Spleen (tissue), 11 donors: ENCODE data around the gene CRACR2A. TPM values are rescaled to one million over a fixed set of nuclear protein-coding genes. Genes with fewer than 3 reads are reported as not detected.

ENCODE experiments used
- DNase-seq: peaks from one replicate; pipeline ENCODE4 v3.0.0-alpha.2; 2020
- H3K27ac ChIP-seq, 8 donors: fragments of 200-600 bp; sonication (generic) in 7 of 8; 1 replicate in 4 of 8; 2 replicates in 4 of 8; pipeline versions ENCODE4 v1.5.0 to v1.8.0; 2016 to 2021; ENCODE audit warnings: inconsistent platforms in 4 of 8, mild to moderate bottlenecking in 4 of 8, moderate library complexity in 1 of 8
- H3K27me3 ChIP-seq, 7 donors: fragments of 200-600 bp; sonication (generic) in 6 of 7; replicated peaks in 1 of 7; 1 replicate in 4 of 7; 2 replicates in 3 of 7; pipeline versions ENCODE4 v1.5.0 to v1.8.0; 2016 to 2021; ENCODE audit warnings: inconsistent platforms in 3 of 7, mild to moderate bottlenecking in 1 of 7
- H3K36me3 ChIP-seq, 6 donors: fragments of 200-600 bp; sonication (generic) in 5 of 6; 1 replicate in 4 of 6; 2 replicates in 2 of 6; pipeline versions ENCODE4 v1.5.0 to v1.8.0; 2016 to 2021; ENCODE audit warnings: inconsistent platforms in 2 of 6
- H3K4me1 ChIP-seq, 6 donors: fragments of 200-600 bp; sonication (generic) in 5 of 6; 1 replicate in 3 of 6; 2 replicates in 3 of 6; pipeline versions ENCODE4 v1.5.0 to v1.8.0; 2016 to 2021; ENCODE audit warnings: inconsistent platforms in 3 of 6
- H3K4me3 ChIP-seq, 8 donors: fragments of 200-600 bp; sonication (generic) in 7 of 8; 1 replicate in 4 of 8; 2 replicates in 4 of 8; pipeline versions ENCODE4 v1.5.0 to v1.8.0; 2016 to 2021; ENCODE audit warnings: inconsistent platforms in 4 of 8, mild to moderate bottlenecking in 4 of 8, moderate library complexity in 2 of 8
- H3K9me3 ChIP-seq, 8 donors: fragments of 200-600 bp; sonication (generic) in 7 of 8; 1 replicate in 4 of 8; 2 replicates in 4 of 8; pipeline versions ENCODE4 v1.5.0 to v1.8.0; 2016 to 2021; ENCODE audit warnings: inconsistent platforms in 4 of 8
- CTCF ChIP-seq, 11 experiments: fragments of 200-600 bp in 7 of 11; fragments of 450-650 bp in 4 of 11; sonication (generic) in 4 of 11; IDR thresholded peaks in 8 of 11; conservative IDR thresholded peaks in 3 of 11; 1 replicate in 7 of 11; 2 replicates in 4 of 11; pipeline versions ENCODE4 v1.4.0 to v1.8.0; 2016 to 2021; ENCODE audit warnings: antibody characterized with exemption in 11 of 11, inconsistent platforms in 4 of 11, mild to moderate bottlenecking in 1 of 11
- POLR2A ChIP-seq, 3 donors: fragments of 450-650 bp; IDR thresholded peaks; one replicate each; pipeline ENCODE4 v1.5.1; 2017; ENCODE audit warnings: antibody characterized with exemption in 3 of 3, mild to moderate bottlenecking in 1 of 3
- POLR2AphosphoS5 ChIP-seq, 3 donors: sonication (generic); formaldehyde crosslinking; IDR thresholded peaks; one replicate each; pipeline ENCODE4 v1.5.1; 2017; ENCODE audit warnings: antibody characterized with exemption in 3 of 3
- WGBS, 5 donors: extraction: QIAGEN DNeasy Blood & Tissue Kit in 3 of 5; methylation state at CpG; one replicate each; pipeline versions ENCODE4 v1.1.5 to v1.1.7; 2013 to 2018; 5-methylcytosine and 5-hydroxymethylcytosine counted together
- intact Hi-C: fragments of 100-400 bp; cut with DNase I; formaldehyde crosslinking; loops from one replicate; pipeline ENCODE4 v1.15.0; 2023; ENCODE audit warnings: low total_unique reads
- polyA plus RNA-seq, 3 donors: library from polyadenylated mRNA; stranded (reverse); fragments of 200-250 nt; gene quantifications; one replicate each; pipeline ENCODE4 v1.2.1, GENCODE V29; 2013
- total RNA-seq, 7 donors: library from RNA; depleted of rRNA in 3 of 7; stranded (reverse); fragments of >200 nt in 3 of 7; fragmentation: NEBNext Ultra II Directional in 4 of 7; extraction: Animal tissue kit (Norgen Biotek cat#: 25700) in 4 of 7; gene quantifications; one replicate each; pipeline versions ENCODE4 v1.1.0 to v1.2.1, GENCODE V29; 2016 to 2021
- donor health status: healthy with polysubstance abuse.
- donor health status: DM: no; HTN: no; CAD: no; lungs with moderate emphysema.
- donor health status: DM: no; HTN: no; CAD: no.
- donor health status: Bipolar disorder and iron deficiency.
- donor health status: healthy.
- donor health status: DM: no; HTN: no; CAD: no.
- donor health status: DM: yes; HTN: yes; CAD: no.

CRACR2A gene
- total and polyA plus RNA-seq, 10 donors = 3.3 to 27.6 (median 21.1) TPM

GRCh38 chr12:3622822-3623690 lies 129.9 kb downstream of the CRACR2A start:
- no peak overlapping the region for H3K4me3 ChIP-seq

GRCh38 chr12:3622021-3622821 lies 130.7 kb downstream of the CRACR2A start:
- Histone ChIP-seq H3K4me3 (no peak overlapping the region), H3K9me3 (no peaks in the 10 kb centered on the region), H3K27me3 (no peaks in the 10 kb centered on the region), H3K27ac (no peak overlapping the region), H3K4me1 (peaks cover 0 to 11% (median 2%) of the 10 kb centered on the region in 6 donors), H3K36me3 (peaks cover 0 to 83% (median 32%) of the 10 kb centered on the region in 6 donors)
- DNase-seq = no peak
- TF ChIP-seq POLR2AphosphoS5 (IDR thresholded peaks at IDR 0.05) = no peak
- intact Hi-C loops = no loop called here
- 83 to 91% (median 86%) methylated on average over 2 of the region's 2 CpGs for WGBS, 5 donors

More at GRCh38 chr12:3622822-3623690, 129.9 kb downstream of the CRACR2A start:
- H3K9me3 ChIP-seq = no peaks in the 10 kb centered on the region
- TF ChIP-seq POLR2A (IDR thresholded peaks at IDR 0.05) (no peak), CTCF (IDR thresholded peaks at IDR 0.05 in 8 of 11, conservative IDR thresholded peaks at IDR 0.05 in 3 of 11) (no peak), POLR2AphosphoS5 (IDR thresholded peaks at IDR 0.05) (no peak)
- 55 to 64% (median 59%) methylated on average over 17 to 18 of the region's 18 CpGs for WGBS, 5 donors
- DNase-seq = peak; percentile 54
- H3K27ac ChIP-seq = no peak overlapping the region
- H3K4me1 ChIP-seq = peaks cover 0 to 11% (median 2%) of the 10 kb centered on the region in 6 donors
- intact Hi-C loops = no loop called here
- no peaks in the 10 kb centered on the region for H3K27me3 ChIP-seq
- H3K36me3 ChIP-seq = peaks cover 0 to 81% (median 36%) of the 10 kb centered on the region in 6 donors

GRCh38 chr12:3620856-3621255 lies 132.1 kb downstream of the CRACR2A start:
- Histone ChIP-seq H3K9me3 (no peaks in the 10 kb centered on the region), H3K36me3 (peaks cover 0 to 83% (median 25%) of the 10 kb centered on the region in 6 donors), H3K27me3 (no peaks in the 10 kb centered on the region), H3K27ac (no peak overlapping the region), H3K4me1 (peaks cover 0 to 11% (median 2%) of the 10 kb centered on the region in 6 donors), H3K4me3 (no peak overlapping the region)
- no peak for DNase-seq
- intact Hi-C loops = no loop called here
- 91 to 96% (median 94%) methylated on average over 7 of the region's 7 CpGs for WGBS, 5 donors
- TF ChIP-seq POLR2AphosphoS5 (IDR thresholded peaks at IDR 0.05) (no peak), CTCF (IDR thresholded peaks at IDR 0.05 in 8 of 11, conservative IDR thresholded peaks at IDR 0.05 in 3 of 11) (no peak), POLR2A (IDR thresholded peaks at IDR 0.05) (no peak)

- no peaks in the 10 kb centered on the region for H3K27me3 ChIP-seq
- 84 to 98% (median 98%) methylated on average over 4 of the region's 4 CpGs for WGBS, 5 donors
- H3K4me3 ChIP-seq = no peak overlapping the region
- no peaks in the 10 kb centered on the region for H3K9me3 ChIP-seq
- TF ChIP-seq CTCF (IDR thresholded peaks at IDR 0.05 in 8 of 11, conservative IDR thresholded peaks at IDR 0.05 in 3 of 11) (no peak), POLR2AphosphoS5 (IDR thresholded peaks at IDR 0.05) (no peak), POLR2A (IDR thresholded peaks at IDR 0.05) (no peak)
- H3K27ac ChIP-seq = no peak overlapping the region
- DNase-seq = peak; percentile 19
- H3K4me1 ChIP-seq = peaks cover 0 to 1% (median 0%) of the 10 kb centered on the region in 6 donors
- peaks cover 0 to 90% (median 44%) of the 10 kb centered on the region in 6 donors for H3K36me3 ChIP-seq
- intact Hi-C loops = no loop called here
Measured at GRCh38 chr12:3617565-3617964, 135.3 kb downstream of the CRACR2A start.
